Measurements from ENCODE around the gene DOCK1.

Gene DOCK1

DNA sequence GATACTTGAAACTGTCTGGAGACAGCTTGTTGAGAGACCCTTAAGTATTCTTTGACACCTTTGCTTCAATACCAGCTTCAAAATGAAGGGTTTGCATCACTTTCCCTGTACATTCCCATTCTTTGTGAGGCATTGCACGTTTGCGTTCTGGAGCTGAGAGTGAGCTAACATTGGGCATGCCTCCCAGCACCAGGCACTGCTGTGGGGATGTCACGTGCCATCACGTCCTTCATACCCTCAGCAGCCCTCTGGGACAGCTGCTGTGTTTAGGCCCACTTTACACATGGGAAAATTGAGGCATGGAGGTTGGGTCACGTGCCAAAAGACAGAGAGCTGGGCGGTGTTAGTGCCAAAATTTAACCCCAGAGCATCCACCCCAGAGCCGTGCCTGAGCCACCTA, 357.4 kb downstream of the DOCK1 start:
- Histone ChIP-seq H2AFZ (ENCODE audit: low read depth, low read length) (no peak overlapping the region), H3K27me3 (ENCODE audit: insufficient read depth, low read length) (no peaks in the 10 kb centered on the region), H3K9me3 (ENCODE audit: low read length) (no peaks in the 10 kb centered on the region), H3K36me3 (ENCODE audit: insufficient read depth, low read length) (peaks cover 10% of the 10 kb centered on the region), H3K4me1 (ENCODE audit: insufficient read depth, low read length) (no peaks in the 10 kb centered on the region), H3K4me3 (ENCODE audit: low read length) (no peak overlapping the region)

DNA sequence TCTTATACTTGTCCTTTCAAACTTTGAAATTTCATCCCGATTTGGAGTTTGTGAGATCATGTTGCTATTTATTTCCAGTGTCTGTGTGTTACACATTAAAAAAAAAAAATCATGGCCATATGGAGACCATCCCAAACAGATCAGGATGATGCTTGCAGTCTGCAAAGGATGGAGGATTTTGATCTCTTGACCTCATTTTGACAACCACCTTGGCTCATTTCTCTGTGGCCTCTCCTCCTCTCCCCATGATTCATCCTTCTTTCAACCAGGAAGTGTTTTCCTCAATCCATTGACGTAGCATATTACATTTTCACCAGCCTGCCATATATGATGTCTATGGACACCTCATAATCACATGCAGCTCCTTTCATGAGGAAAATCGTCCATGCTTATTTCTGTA, 360.1 kb downstream of the DOCK1 start:
- Histone ChIP-seq H3K9me3 (ENCODE audit: low read length) (no peaks in the 10 kb centered on the region), H2AFZ (ENCODE audit: low read depth, low read length) (no peak overlapping the region), H3K4me1 (ENCODE audit: insufficient read depth, low read length) (no peaks in the 10 kb centered on the region), H3K27me3 (ENCODE audit: insufficient read depth, low read length) (no peaks in the 10 kb centered on the region), H3K4me3 (ENCODE audit: low read length) (no peak overlapping the region), H3K36me3 (ENCODE audit: insufficient read depth, low read length) (peaks cover 2% of the 10 kb centered on the region)

DNA sequence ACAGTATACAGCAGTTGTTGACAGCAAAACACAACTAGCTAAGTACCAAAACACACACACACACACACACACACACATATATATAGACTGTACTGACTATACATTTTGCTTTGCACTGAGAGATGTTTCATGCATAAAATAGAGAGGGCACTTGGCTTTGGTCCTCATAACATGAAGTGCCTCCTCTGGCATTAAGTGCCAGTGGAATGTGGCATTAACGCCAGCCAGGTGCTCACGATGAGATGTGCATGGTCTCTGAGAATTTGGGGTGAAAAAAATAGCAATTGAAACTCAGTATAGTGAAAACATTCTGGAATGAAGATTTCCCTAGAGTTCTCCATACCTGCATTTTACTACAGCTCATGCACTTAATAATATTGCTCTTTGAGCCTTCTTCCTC, 361.2 kb downstream of the DOCK1 start:
- no peaks in the 10 kb centered on the region for H3K4me1 ChIP-seq (ENCODE audit: insufficient read depth, low read length)
- no peaks in the 10 kb centered on the region for H3K9me3 ChIP-seq (ENCODE audit: low read length)
- H3K4me3 ChIP-seq (ENCODE audit: low read length), result no peak overlapping the region
- H3K27me3 ChIP-seq (ENCODE audit: insufficient read depth, low read length), result no peaks in the 10 kb centered on the region
- H3K36me3 ChIP-seq (ENCODE audit: insufficient read depth, low read length), result no peaks in the 10 kb centered on the region
- no peak overlapping the region for H2AFZ ChIP-seq (ENCODE audit: low read depth, low read length)

DNA sequence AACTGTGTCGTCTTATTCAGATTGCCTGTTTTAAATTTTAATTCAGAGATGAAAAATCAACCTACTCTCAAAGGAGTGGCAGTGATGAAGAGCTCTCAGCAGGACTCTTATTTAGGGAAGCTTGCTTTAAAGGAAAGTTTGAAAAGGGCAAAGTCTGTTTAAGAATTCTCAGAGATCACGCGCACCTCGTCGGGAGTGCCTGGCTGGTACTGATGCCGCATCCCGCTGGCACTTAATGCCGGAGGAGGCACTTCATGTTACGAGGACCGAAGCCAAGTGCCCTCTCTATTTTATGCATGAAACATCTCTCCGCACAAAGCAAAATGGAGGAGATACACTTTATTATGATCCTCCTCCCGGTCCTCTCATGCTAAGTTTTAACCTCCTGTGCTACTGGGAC, 362.2 kb downstream of the DOCK1 start:
- H3K4me3 ChIP-seq (ENCODE audit: low read length), result no peak overlapping the region
- no peaks in the 10 kb centered on the region for H3K27me3 ChIP-seq (ENCODE audit: insufficient read depth, low read length)
- H3K36me3 ChIP-seq (ENCODE audit: insufficient read depth, low read length), result no peaks in the 10 kb centered on the region
- no peak overlapping the region for H2AFZ ChIP-seq (ENCODE audit: low read depth, low read length)
- no peaks in the 10 kb centered on the region for H3K9me3 ChIP-seq (ENCODE audit: low read length)
- H3K4me1 ChIP-seq (ENCODE audit: insufficient read depth, low read length), result no peaks in the 10 kb centered on the region

DNA sequence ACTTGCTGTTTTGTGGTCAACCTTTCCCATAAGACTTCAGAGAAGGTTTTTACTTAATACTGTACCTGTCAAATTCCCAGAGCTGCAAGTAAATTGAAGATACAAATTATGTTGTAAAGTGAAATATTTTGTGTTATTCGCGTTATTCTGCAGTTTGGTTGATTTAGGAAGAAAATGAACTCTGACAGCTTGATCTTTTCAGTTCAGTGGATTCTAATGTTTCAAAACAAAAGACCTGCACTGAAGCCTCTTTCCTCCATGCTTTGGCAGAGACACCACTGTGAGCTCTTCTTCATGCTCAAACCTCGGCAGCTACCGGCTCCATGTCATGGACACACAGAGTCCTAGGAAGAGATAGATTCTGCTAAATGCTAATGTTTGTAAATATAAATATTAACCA, 366.8 kb downstream of the DOCK1 start:
- Histone ChIP-seq H3K4me3 (ENCODE audit: low read length) (no peak overlapping the region), H3K36me3 (ENCODE audit: insufficient read depth, low read length) (no peaks in the 10 kb centered on the region), H3K9me3 (ENCODE audit: low read length) (peaks cover 2% of the 10 kb centered on the region), H3K4me1 (ENCODE audit: insufficient read depth, low read length) (no peaks in the 10 kb centered on the region), H2AFZ (ENCODE audit: low read depth, low read length) (no peak overlapping the region), H3K27me3 (ENCODE audit: insufficient read depth, low read length) (no peaks in the 10 kb centered on the region)

DNA sequence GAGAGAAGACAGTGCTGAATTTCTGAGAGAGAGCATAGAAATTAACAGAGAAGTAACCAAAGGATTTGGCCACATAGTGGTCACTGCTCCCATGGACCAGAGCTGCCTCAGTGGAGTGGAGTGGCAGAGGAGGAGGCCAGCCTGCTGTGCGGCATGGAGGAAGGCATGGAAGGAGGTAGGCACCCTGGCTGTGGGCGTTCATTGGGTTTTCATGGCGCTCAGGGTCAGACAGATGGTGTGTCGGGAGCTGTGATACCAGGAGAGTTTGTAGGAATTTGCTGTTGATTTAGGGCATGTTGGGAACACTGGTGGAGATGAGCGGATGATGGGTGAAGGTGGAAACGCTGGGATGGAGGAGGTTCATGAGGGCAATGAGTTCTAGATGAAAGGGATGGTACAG, 370.0 kb downstream of the DOCK1 start:
- no peak overlapping the region for H2AFZ ChIP-seq (ENCODE audit: low read depth, low read length)
- peaks cover 2% of the 10 kb centered on the region for H3K9me3 ChIP-seq (ENCODE audit: low read length)
- H3K4me3 ChIP-seq (ENCODE audit: low read length), result no peak overlapping the region

DNA sequence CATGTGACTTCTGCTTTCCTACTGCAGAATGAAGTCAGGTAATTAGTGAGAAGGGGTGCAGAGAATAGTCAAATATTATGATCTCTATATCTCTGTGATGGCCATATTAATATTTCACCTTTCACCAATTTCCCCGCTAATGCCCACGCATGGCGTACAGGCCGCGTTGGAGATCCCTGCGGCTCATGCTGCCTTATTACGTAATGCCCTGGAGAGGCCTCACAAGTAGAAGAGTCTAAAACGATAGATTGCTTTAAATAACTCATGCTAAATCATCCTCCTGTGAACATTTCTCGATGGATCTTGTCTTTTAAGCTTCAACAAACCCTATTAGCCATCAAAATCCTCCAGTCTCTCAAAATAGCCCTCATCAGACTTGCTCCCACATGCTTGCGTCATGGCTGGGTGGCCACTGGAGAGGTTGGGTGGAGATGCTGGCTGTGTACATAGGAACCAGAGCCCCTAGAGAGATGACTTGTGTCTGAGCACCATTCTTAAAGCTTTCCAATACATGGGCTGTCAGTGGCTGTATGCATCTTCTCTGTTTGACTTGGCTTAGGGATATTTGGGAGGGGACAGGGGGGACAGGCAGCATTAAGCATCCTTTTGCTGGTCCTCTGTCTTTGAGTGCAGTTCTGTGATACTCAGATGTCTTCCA, 370.7 kb downstream of the DOCK1 start:
- H3K4me1 ChIP-seq (ENCODE audit: insufficient read depth, low read length), result no peaks in the 10 kb centered on the region
- H3K4me3 ChIP-seq (ENCODE audit: low read length), result no peak overlapping the region
- H3K27me3 ChIP-seq (ENCODE audit: insufficient read depth, low read length), result no peaks in the 10 kb centered on the region
- no peak overlapping the region for H2AFZ ChIP-seq (ENCODE audit: low read depth, low read length)
- H3K36me3 ChIP-seq (ENCODE audit: insufficient read depth, low read length), result no peaks in the 10 kb centered on the region
- H3K9me3 ChIP-seq (ENCODE audit: low read length), result peaks cover 4% of the 10 kb centered on the region

More for the DNA sequence above, 370.0 kb downstream of the DOCK1 start:
- H3K27me3 ChIP-seq (ENCODE audit: insufficient read depth, low read length), result no peaks in the 10 kb centered on the region
- H3K4me1 ChIP-seq (ENCODE audit: insufficient read depth, low read length), result no peaks in the 10 kb centered on the region
- H3K36me3 ChIP-seq (ENCODE audit: insufficient read depth, low read length), result no peaks in the 10 kb centered on the region

DNA sequence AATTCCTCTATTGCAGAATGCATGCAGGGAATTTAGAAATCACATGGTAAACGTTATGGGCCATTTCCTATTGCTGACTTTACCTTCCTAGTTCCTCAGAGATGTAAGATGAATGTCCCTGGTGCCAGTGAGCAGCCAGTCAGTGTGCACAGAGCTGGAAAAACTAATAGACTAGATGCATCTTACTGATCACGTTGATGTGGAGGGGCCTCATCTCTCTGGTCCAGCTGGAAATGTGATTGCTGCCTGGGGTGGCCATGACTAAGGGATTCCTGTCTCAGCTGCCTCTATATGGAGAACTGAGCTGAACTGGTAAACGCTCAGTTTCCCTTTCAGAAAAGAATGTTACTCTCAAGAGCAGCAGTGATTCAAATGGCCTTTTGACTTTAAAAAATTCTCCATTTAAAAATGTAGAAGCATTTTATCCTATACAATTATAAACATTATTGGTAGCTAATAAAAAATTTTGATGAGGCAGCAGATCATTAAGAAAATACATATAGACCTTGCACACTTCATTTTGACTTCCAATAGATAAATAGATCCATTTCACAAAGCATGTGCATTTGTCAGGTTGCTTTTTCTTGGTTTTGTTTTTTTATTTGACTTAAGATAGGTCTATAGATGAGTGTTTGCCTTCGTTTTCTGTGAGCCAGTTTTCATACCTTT, 371.7 kb downstream of the DOCK1 start:
- peaks cover 4% of the 10 kb centered on the region for H3K9me3 ChIP-seq (ENCODE audit: low read length)
- H3K36me3 ChIP-seq (ENCODE audit: insufficient read depth, low read length), result no peaks in the 10 kb centered on the region
- H2AFZ ChIP-seq (ENCODE audit: low read depth, low read length), result no peak overlapping the region
- H3K4me1 ChIP-seq (ENCODE audit: insufficient read depth, low read length), result no peaks in the 10 kb centered on the region
- H3K27me3 ChIP-seq (ENCODE audit: insufficient read depth, low read length), result no peaks in the 10 kb centered on the region
- no peak overlapping the region for H3K4me3 ChIP-seq (ENCODE audit: low read length)

DNA sequence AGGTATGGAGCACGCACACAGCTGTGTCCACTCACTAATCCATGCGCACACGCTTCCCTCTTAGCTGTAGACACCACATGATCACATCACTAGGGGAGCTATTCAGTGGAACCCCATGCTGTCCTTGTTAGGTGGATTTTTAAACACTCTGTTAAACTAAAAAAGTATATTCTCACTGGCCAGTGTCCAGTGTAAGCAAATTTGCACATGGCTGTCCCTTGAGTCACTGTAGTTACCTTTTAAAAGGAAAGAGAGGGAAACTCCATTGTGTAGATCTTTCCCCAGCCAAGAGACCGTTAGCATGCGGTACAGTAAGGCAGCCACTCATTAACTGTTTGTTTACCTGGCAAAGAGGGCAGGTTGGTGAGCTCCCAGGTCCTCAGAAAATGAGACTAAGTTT, 372.8 kb downstream of the DOCK1 start:
- H3K4me1 ChIP-seq (ENCODE audit: insufficient read depth, low read length), result no peaks in the 10 kb centered on the region
- no peaks in the 10 kb centered on the region for H3K36me3 ChIP-seq (ENCODE audit: insufficient read depth, low read length)
- no peak overlapping the region for H2AFZ ChIP-seq (ENCODE audit: low read depth, low read length)
- H3K9me3 ChIP-seq (ENCODE audit: low read length), result peaks cover 3% of the 10 kb centered on the region
- no peaks in the 10 kb centered on the region for H3K27me3 ChIP-seq (ENCODE audit: insufficient read depth, low read length)
- no peak overlapping the region for H3K4me3 ChIP-seq (ENCODE audit: low read length)

DNA sequence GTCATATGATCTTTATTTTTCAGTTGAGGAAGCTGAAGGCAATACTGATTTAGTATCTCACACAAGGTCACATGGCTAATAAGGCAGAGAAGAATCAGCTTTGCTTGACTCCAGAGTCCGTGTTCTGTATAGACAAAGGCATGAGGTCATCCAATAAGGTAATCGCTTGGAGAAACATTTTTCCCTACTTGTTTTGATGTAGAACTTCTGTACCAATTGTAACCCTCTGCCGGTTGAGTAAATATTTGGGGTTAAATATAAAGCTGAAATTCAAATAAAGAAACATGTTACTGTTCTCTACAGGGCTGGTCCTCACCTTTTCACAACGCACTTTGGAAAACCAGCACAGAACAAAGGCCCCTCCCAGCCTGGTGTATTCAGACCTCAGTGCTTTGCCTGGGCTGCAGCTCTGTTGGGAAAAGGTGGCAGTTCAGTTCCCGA, 374.1 kb downstream of the DOCK1 start:
- Histone ChIP-seq H2AFZ (ENCODE audit: low read depth, low read length) (no peak overlapping the region), H3K4me1 (ENCODE audit: insufficient read depth, low read length) (no peaks in the 10 kb centered on the region), H3K36me3 (ENCODE audit: insufficient read depth, low read length) (no peaks in the 10 kb centered on the region), H3K9me3 (ENCODE audit: low read length) (peaks cover 3% of the 10 kb centered on the region), H3K27me3 (ENCODE audit: insufficient read depth, low read length) (no peaks in the 10 kb centered on the region), H3K4me3 (ENCODE audit: low read length) (no peak overlapping the region)

DNA sequence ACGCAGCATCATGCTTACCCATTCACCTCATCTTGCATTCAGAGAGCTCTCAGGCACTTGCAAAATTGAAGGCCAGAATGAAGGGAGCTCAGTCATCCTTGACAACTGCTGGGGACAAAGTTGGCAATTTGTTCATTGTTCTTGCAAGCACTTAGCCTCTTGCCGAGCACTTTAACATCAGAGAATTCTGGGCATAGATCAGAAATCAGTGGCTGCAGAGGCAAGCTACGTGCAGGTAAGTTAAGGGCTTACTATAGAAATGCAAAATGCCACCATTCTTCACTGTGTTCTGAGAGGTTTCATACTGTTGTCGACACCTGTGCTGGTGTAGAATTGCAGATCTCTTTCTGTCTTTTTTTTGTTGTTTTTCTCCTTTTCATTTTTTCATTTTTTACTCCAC, 375.2 kb downstream of the DOCK1 start:
- Histone ChIP-seq H3K4me1 (ENCODE audit: insufficient read depth, low read length) (no peaks in the 10 kb centered on the region), H2AFZ (ENCODE audit: low read depth, low read length) (no peak overlapping the region), H3K9me3 (ENCODE audit: low read length) (peaks cover 4% of the 10 kb centered on the region), H3K4me3 (ENCODE audit: low read length) (no peak overlapping the region), H3K36me3 (ENCODE audit: insufficient read depth, low read length) (no peaks in the 10 kb centered on the region), H3K27me3 (ENCODE audit: insufficient read depth, low read length) (no peaks in the 10 kb centered on the region)

DNA sequence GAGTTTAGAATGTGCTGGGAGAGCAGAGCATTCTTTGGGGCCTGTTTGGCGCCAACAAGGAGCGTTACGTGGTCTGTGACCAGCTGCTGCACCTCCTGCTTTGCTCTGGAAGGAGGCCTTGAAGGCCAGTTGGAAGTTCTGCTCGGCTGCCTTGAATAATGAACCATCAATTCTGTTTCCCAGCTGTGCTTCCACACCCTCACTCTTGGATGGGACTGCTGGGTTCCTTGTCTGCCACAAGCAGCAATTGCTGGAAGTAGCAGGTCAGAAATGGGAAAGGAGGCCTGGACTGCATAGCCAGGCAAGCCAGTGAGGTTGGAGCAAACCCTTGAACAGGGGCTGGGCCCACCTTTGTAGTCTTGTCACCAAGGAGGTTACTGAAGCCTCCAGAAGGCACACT, 377.8 kb downstream of the DOCK1 start:
- Histone ChIP-seq H2AFZ (ENCODE audit: low read depth, low read length) (no peak overlapping the region), H3K4me1 (ENCODE audit: insufficient read depth, low read length) (no peaks in the 10 kb centered on the region), H3K36me3 (ENCODE audit: insufficient read depth, low read length) (no peaks in the 10 kb centered on the region), H3K27me3 (ENCODE audit: insufficient read depth, low read length) (no peaks in the 10 kb centered on the region), H3K9me3 (ENCODE audit: low read length) (peaks cover 11% of the 10 kb centered on the region), H3K4me3 (ENCODE audit: low read length) (no peak overlapping the region)

DNA sequence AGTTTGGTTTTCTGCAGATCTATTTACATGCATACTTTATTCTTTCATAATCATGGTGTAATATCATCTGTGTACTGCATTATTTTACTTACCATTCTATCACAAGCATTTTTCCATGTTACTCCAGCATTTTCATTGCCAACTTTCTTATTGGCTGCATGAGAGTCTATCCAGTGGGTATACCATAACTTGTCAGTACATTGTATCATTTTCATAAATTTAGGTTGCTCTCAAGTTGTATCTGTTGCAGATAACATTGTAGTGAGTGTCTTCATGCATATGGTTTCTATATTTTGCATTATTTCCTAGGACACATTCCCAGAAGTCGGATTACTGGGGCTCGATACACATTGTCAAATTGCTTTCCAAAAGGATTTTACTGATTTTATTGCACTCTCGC, 378.3 kb downstream of the DOCK1 start:
- Histone ChIP-seq H3K36me3 (ENCODE audit: insufficient read depth, low read length) (no peaks in the 10 kb centered on the region), H3K9me3 (ENCODE audit: low read length) (peaks cover 11% of the 10 kb centered on the region), H2AFZ (ENCODE audit: low read depth, low read length) (no peak overlapping the region), H3K4me3 (ENCODE audit: low read length) (no peak overlapping the region), H3K4me1 (ENCODE audit: insufficient read depth, low read length) (no peaks in the 10 kb centered on the region), H3K27me3 (ENCODE audit: insufficient read depth, low read length) (no peaks in the 10 kb centered on the region)

DNA sequence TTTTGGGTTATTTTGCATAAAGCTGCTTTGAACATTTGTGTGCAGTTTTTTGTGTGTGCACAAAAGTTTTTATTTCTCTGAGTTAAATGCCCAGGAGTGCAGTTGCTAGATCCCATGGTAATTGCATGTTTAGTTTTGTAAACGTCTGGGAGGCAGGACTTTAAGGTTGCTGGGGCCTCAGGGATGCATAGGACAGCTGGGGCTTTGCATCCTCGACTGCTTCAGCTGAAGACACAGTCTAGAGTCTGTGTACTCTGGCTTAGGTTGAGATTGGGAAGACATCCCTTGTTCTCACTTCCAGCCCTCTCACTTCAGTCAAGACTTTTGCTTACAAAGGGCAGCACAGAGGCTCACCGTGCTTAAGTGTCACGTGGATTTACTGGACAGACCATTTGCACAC, 385.6 kb downstream of the DOCK1 start:
- Histone ChIP-seq H3K4me1 (ENCODE audit: insufficient read depth, low read length) (no peaks in the 10 kb centered on the region), H3K27me3 (ENCODE audit: insufficient read depth, low read length) (no peaks in the 10 kb centered on the region), H3K4me3 (ENCODE audit: low read length) (no peak overlapping the region), H2AFZ (ENCODE audit: low read depth, low read length) (no peak overlapping the region), H3K9me3 (ENCODE audit: low read length) (peaks cover 3% of the 10 kb centered on the region), H3K36me3 (ENCODE audit: insufficient read depth, low read length) (no peaks in the 10 kb centered on the region)
